Ovary (tissue), 9 donors: ENCODE data around the gene EBF3. TPM values are rescaled to one million over a fixed set of nuclear protein-coding genes. Genes with fewer than 3 reads are reported as not detected.

Source experiments
- DNase-seq, 5 donors: peaks; one replicate each; pipeline ENCODE4 v3.0.0-alpha.2; 2019 to 2020
- H3K27ac ChIP-seq, 2 donors: fragments of 200-600 bp; one replicate each; pipeline versions ENCODE4 v1.5.1 to v1.8.0; 2019 to 2022
- H3K27me3 ChIP-seq: fragments of 200-600 bp; one replicate; pipeline ENCODE4 v1.8.0; 2022
- H3K36me3 ChIP-seq: fragments of 200-600 bp; sonication (generic); one replicate; pipeline ENCODE4 v1.5.1; 2019
- H3K4me1 ChIP-seq: one replicate; pipeline ENCODE4 v1.8.1; 2013; ENCODE audit warnings: mild to moderate bottlenecking, moderate library complexity; ENCODE audit not compliant: insufficient read depth
- H3K4me3 ChIP-seq: fragments of 200-600 bp; sonication (generic); one replicate; pipeline ENCODE4 v1.5.1; 2017
- H3K9me3 ChIP-seq, 2 donors: fragments of 200-600 bp in 1 of 2; sonication (generic) in 1 of 2; one replicate each; pipeline versions ENCODE4 v1.5.1 to v1.8.1; 2013 to 2019; ENCODE audit warnings: mild to moderate bottlenecking in 1 of 2, moderate library complexity in 1 of 2
- CTCF ChIP-seq, 3 donors: fragments of 450-650 bp in 2 of 3; fragments of 200-600 bp in 1 of 3; IDR thresholded peaks; one replicate each; pipeline versions ENCODE4 v1.5.1 to v1.8.0; 2016 to 2022; ENCODE audit warnings: antibody characterized with exemption in 3 of 3, mild to moderate bottlenecking in 1 of 3
- EP300 ChIP-seq: sonication (generic); formaldehyde crosslinking; IDR thresholded peaks from one replicate; pipeline ENCODE4 v1.6.1; 2017; ENCODE audit warnings: antibody characterized with exemption
- POLR2A ChIP-seq: fragments of 450-650 bp; IDR thresholded peaks from one replicate; pipeline ENCODE4 v1.6.1; 2017; ENCODE audit warnings: antibody characterized with exemption, mild to moderate bottlenecking, moderate library complexity
- WGBS, 3 donors: extraction: QIAGEN DNeasy Blood & Tissue Kit in 1 of 3; methylation state at CpG; one replicate each; pipeline versions ENCODE4 v1.1.5 to v1.1.7; 2013 to 2017; 5-methylcytosine and 5-hydroxymethylcytosine counted together
- intact Hi-C, 4 donors: fragments of 100-400 bp; cut with DNase I; formaldehyde crosslinking; loops; one replicate each; pipeline versions ENCODE4 v1.11.0 to v1.15.1; 2022 to 2023
- polyA plus RNA-seq, 2 donors: library from polyadenylated mRNA; stranded (reverse); fragments of 200-250 nt in 1 of 2; fragments of 350-450 nt in 1 of 2; fragmentation: Illumina TruSeq in 1 of 2; extraction: RNeasy Lipid Tissue Mini Kit (QIAGEN cat#74804) in 1 of 2; gene quantifications; one replicate each; pipeline ENCODE4 v1.2.3, GENCODE V29; 2013 to 2014
- total RNA-seq, 7 donors: library from RNA; depleted of rRNA in 2 of 7; stranded (reverse); fragments of >200 nt in 2 of 7; fragmentation: NEBNext Ultra II Directional in 3 of 7; extraction: Animal tissue kit (Norgen Biotek cat#: 25700) in 3 of 7; gene quantifications; one replicate each; pipeline versions ENCODE4 v1.1.0 to v1.2.4, GENCODE V29; 2016 to 2023
- donor health status: DM: no; HTN: no; CAD: no; lungs with moderate emphysema.
- donor health status: DM: no; HTN: no; CAD: no.
- donor health status: Bipolar disorder and iron deficiency.
- donor health status: DM: yes; HTN: yes; CAD: no.
- donor health status: DM: no; HTN: no; CAD: no.
- donor health status: DM: yes; HTN: yes; CAD: no.

Gene EBF3
- total and polyA plus RNA-seq, 9 donors = 0.15 to 3.6 (median 0.79) TPM

DNA sequence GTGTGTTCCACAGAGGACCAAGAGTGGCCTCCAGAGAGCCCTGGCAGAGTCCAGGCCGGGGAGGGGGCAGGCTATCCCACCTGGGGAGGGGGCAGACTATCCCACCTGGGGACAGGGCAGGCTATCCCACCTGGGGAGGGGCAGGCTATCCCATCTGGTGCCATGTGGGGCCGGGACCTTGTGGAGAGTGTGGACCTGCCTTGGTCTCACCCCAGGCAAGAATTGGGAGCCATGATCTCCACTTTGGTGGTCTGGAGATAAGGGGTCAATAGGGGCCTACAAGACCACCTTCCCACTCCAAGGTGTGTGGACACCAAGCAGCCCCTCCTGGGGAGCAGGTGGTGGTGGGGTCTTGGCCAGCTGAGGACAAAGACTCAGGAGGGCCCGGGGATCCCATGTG is 138.2 kb downstream of the EBF3 start:
- no peaks in the 10 kb centered on the region for H3K27me3 ChIP-seq
- H3K9me3 ChIP-seq = no peaks in the 10 kb centered on the region
- 88 to 93% (median 89%) methylated on average over 3 of the region's 3 CpGs for WGBS, 3 donors
- TF ChIP-seq CTCF (IDR thresholded peaks at IDR 0.05) = no peak
- TF ChIP-seq EP300 = no peak
- TF ChIP-seq POLR2A = no peak
- H3K4me1 ChIP-seq = no peaks in the 10 kb centered on the region
- no peak for DNase-seq
- H3K27ac ChIP-seq = no peak overlapping the region
- H3K4me3 ChIP-seq = no peak overlapping the region
- H3K36me3 ChIP-seq = no peaks in the 10 kb centered on the region
- intact Hi-C loops = no loop called here

DNA sequence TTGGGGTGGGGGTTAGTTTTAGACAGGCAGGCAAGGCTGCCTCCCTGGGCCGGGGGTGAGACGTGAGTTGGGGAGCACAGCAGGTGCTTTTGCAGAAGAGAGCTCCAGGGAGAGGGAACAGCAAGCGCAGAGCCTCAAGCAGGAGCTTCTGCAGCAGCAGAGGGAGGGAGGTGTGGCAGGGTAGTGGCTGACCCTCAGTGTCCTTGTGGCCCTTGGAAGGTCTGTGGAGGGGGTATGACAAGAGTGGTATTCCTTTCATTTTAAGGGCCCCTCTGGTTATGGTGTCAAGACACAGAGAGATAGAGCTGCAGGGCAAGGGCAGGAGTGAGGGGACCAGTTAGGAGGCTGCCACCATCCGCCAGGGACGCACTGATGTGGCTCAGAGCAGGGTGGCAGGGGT is 138.9 kb downstream of the EBF3 start:
- no peaks in the 10 kb centered on the region for H3K4me1 ChIP-seq
- no peak overlapping the region for H3K27ac ChIP-seq
- H3K9me3 ChIP-seq = no peaks in the 10 kb centered on the region
- H3K4me3 ChIP-seq = no peak overlapping the region
- H3K36me3 ChIP-seq = no peaks in the 10 kb centered on the region
- TF ChIP-seq EP300 (no peak), POLR2A (no peak), CTCF (IDR thresholded peaks at IDR 0.05) (no peak)
- DNase-seq = no peak
- intact Hi-C loops = no loop called here
- H3K27me3 ChIP-seq = no peaks in the 10 kb centered on the region
- WGBS, 3 donors = 92 to 97% (median 93%) methylated on average over 5 of the region's 5 CpGs

DNA sequence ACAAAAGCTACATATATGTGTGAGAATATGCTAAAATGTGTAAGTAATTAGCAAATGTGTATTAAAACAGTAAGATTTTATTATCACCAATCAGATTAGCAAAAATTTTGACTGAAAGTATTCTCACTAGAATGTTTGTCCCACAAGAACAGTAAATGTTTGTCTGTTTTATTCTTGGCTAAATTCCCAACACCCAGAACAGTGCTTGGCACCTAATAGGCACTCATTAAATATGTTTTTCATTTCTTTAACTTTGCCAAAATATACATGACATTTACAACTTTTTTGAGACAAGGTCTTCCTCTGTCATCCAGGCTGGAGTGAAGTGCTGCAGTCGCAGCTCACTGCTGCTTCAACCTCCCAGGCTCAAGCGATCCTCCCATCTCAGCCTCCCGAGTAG is 143.6 kb downstream of the EBF3 start:
- H3K9me3 ChIP-seq = no peaks in the 10 kb centered on the region

GRCh38 chr10:129816656-129817045 is 147.4 kb downstream of the EBF3 start:
- intact Hi-C loops = no loop called here
- no peak for DNase-seq
- Histone ChIP-seq H3K36me3 (no peaks in the 10 kb centered on the region), H3K4me1 (no peaks in the 10 kb centered on the region), H3K27ac (no peak overlapping the region), H3K4me3 (no peak overlapping the region), H3K27me3 (no peaks in the 10 kb centered on the region), H3K9me3 (no peaks in the 10 kb centered on the region)
- TF ChIP-seq POLR2A = no peak
- 85 to 93% (median 89%) methylated on average over 8 of the region's 8 CpGs for WGBS, 3 donors

More for the DNA sequence above, 143.6 kb downstream of the EBF3 start:
- Histone ChIP-seq H3K36me3 (no peaks in the 10 kb centered on the region), H3K27ac (no peak overlapping the region), H3K4me1 (no peaks in the 10 kb centered on the region), H3K4me3 (no peak overlapping the region), H3K27me3 (no peaks in the 10 kb centered on the region)
- TF ChIP-seq EP300 (no peak), CTCF (IDR thresholded peaks at IDR 0.05) (no peak), POLR2A (no peak)
- no peak for DNase-seq
- intact Hi-C loops = no loop called here
- WGBS, 3 donors = 92 to 93% (median 93%) methylated on average over 3 of the region's 3 CpGs

DNA sequence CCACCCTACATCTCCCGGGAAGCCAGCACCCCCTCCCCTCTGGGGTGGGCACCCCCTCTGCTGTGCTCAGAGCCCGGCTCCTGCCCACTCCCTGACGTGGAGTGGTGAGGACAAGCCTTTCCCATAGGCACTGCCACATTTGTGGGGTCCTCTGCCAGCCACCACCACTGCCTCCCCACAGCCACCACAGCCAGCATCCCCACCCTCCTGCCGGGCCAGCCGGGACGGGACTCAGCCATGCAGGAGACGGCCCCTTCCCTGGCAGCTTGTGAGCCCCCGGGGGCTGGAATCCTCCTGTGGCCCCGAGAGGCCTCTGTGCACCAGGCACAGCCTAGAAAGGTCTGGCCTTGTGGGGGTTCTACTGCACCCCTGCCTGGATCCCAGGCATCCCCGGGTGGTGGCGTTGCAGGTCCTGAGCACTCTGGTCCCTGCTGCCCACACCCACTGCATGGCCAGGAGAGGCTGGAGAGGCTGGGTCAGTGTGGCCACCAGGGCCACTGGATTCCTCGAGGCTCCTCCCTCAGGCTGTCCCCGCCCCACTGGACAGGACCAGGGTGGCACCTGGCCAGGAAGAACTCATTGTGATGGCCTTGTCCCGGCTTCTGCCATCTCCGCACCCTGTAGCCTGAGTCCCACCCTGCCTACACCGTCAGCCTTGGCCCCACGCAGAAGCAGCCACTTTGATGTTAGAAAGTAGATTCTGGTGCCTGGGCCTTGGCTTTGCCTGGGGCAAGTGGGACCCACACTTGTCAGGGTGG is 148.0 kb downstream of the EBF3 start:
- no peak overlapping the region for H3K4me3 ChIP-seq
- intact Hi-C loops = no loop called here
- H3K27ac ChIP-seq = no peak overlapping the region
- no peaks in the 10 kb centered on the region for H3K4me1 ChIP-seq
- H3K9me3 ChIP-seq = no peaks in the 10 kb centered on the region
- WGBS, 3 donors = 83 to 91% (median 88%) methylated on average over 15 to 17 of the region's 17 CpGs
- DNase-seq = no peak
- H3K27me3 ChIP-seq = no peaks in the 10 kb centered on the region
- TF ChIP-seq CTCF (IDR thresholded peaks at IDR 0.05) (no peak), POLR2A (no peak), EP300 (no peak)
- H3K36me3 ChIP-seq = no peaks in the 10 kb centered on the region
